ENCODE results near the gene HTT. TPM values are rescaled to one million over a fixed set of nuclear protein-coding genes. Genes with fewer than 3 reads are reported as not detected.

Gene HTT
- total RNA-seq, 4 donors from 2014 or later = 37.5 to 119 (median 48.7) TPM

DNA sequence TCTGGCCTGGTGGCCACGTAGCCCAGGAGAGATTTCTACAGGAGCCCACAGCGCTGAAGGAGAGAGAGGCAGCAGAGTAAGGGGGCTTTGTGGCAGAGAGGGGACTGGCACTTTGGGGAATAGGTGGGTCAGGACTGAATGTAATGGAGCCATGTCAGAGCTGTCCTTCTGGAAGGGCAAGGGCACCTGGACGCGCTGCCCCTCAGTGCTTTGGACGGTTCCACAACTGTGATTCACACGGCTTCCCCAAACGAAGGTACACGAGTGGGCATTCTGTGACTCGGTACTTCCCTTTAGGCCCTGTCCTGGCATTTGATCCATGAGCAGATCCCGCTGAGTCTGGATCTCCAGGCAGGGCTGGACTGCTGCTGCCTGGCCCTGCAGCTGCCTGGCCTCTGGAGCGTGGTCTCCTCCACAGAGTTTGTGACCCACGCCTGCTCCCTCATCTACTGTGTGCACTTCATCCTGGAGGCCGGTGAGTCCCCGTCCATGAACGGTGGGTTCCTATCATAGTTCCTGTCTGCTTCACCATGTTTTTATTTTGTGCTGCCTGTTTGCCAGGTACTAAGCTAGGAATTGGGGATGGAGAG lies 139.3 kb downstream of the HTT start:
- Histone ChIP-seq H3K27me3 (no peaks in the 10 kb centered on the region), H3K36me3 (peaks cover 32 to 95% (median 43%) of the 10 kb centered on the region in 3 donors), H3K4me1 (no peaks in the 10 kb centered on the region), H3K27ac (no peak overlapping the region), H3K9me3 (no peaks in the 10 kb centered on the region), H3K4me3 (no peak overlapping the region)
- intact Hi-C loops (cut with DNase I) = no loop called here
- TF ChIP-seq POLR2A (IDR thresholded peaks at IDR 0.05) = no peak
- TF ChIP-seq, protein P1, sequence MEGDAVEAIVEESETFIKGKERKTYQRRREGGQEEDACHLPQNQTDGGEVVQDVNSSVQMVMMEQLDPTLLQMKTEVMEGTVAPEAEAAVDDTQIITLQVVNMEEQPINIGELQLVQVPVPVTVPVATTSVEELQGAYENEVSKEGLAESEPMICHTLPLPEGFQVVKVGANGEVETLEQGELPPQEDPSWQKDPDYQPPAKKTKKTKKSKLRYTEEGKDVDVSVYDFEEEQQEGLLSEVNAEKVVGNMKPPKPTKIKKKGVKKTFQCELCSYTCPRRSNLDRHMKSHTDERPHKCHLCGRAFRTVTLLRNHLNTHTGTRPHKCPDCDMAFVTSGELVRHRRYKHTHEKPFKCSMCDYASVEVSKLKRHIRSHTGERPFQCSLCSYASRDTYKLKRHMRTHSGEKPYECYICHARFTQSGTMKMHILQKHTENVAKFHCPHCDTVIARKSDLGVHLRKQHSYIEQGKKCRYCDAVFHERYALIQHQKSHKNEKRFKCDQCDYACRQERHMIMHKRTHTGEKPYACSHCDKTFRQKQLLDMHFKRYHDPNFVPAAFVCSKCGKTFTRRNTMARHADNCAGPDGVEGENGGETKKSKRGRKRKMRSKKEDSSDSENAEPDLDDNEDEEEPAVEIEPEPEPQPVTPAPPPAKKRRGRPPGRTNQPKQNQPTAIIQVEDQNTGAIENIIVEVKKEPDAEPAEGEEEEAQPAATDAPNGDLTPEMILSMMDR (IDR thresholded peaks at IDR 0.05) = no peak
- no peak for DNase-seq
- WGBS, 2 donors = 85 to 92% methylated on average over 5 to 13 of the region's 15 CpGs

DNA sequence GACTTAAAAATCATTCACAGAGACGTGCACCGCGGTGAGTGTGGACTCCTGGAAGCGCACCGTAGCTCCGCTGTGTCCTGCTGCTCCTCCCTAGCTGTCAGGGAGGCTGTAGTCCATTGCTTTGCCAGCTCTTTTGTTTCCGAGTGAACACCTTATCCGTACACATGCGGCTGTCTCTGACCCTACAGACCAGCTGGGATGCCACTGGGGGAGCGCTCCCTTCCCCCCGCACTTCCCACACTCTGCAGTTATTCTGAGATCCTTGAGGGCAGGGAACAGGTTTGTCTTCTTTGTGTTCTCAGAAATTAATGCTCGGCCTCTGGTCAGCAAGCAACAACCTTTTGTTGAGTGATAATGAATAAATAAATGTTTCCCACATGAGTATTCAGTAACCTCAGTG lies 140.8 kb downstream of the HTT start:
- no peak for DNase-seq
- WGBS, 2 donors = 86 to 92% methylated on average over 11 to 12 of the region's 12 CpGs
- H3K4me3 ChIP-seq = no peak overlapping the region
- no peaks in the 10 kb centered on the region for H3K27me3 ChIP-seq
- H3K36me3 ChIP-seq = peaks cover 29 to 95% (median 35%) of the 10 kb centered on the region in 3 donors
- intact Hi-C loops (cut with DNase I) = no loop called here
- H3K4me1 ChIP-seq = no peaks in the 10 kb centered on the region
- H3K9me3 ChIP-seq = no peaks in the 10 kb centered on the region
- no peak overlapping the region for H3K27ac ChIP-seq
- TF ChIP-seq, protein P1 (IDR thresholded peaks at IDR 0.05) = no peak
- no peak for TF ChIP-seq POLR2A (IDR thresholded peaks at IDR 0.05)

DNA sequence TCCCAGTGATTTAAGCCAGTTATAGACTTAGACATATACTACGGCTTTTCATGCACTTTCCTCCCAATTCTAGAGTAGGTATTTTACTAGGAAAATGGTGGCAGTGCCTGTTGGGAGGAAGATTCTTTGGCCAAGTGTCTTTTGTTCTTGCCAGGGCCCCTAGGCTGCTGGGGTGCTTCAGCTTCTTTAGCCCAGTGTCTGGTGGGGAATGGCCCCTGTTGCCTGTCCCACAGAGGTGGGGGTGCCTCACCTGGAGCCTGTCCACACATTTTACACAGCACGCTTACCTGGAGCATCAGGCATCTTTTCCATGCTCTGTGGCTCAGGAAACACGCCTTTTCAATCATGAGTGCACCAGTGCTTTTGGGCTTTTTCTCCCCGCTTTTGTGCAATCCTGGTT lies 141.3 kb downstream of the HTT start:
- Histone ChIP-seq H3K27me3 (no peaks in the 10 kb centered on the region), H3K36me3 (peaks cover 28 to 96% (median 34%) of the 10 kb centered on the region in 3 donors), H3K9me3 (no peaks in the 10 kb centered on the region), H3K4me1 (no peaks in the 10 kb centered on the region), H3K27ac (no peak overlapping the region), H3K4me3 (no peak overlapping the region)
- intact Hi-C loops (cut with DNase I) = no loop called here
- no peak for DNase-seq
- TF ChIP-seq, protein P1 (IDR thresholded peaks at IDR 0.05) = no peak
- TF ChIP-seq POLR2A (IDR thresholded peaks at IDR 0.05) = no peak
- WGBS, 2 donors = 89 to 98% methylated on average over 3 to 4 of the region's 4 CpGs

DNA sequence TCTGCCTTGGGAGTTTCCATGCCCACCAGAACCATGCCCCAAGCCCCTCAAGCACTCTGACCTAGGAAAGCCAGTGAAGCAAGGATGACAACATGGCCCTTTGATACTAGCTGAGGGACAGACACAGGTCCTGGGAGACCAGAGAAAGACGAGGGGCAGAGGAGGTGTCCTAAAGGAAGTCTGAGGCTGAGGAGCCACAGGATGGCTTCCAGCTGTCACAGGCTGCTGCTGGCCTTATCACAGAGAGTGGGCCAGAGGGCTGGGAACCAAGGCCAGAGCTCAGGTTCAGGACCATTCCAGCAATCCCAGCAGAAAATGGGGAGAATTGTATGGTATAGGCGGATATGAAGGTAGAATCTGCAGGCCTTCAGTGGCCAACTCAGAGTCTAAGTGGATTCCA lies 142.8 kb downstream of the HTT start:
- H3K4me3 ChIP-seq = no peak overlapping the region
- TF ChIP-seq, protein P1 (IDR thresholded peaks at IDR 0.05) = no peak
- TF ChIP-seq POLR2A (IDR thresholded peaks at IDR 0.05) = no peak
- intact Hi-C loops (cut with DNase I) = no loop called here
- H3K4me1 ChIP-seq = no peaks in the 10 kb centered on the region
- no peaks in the 10 kb centered on the region for H3K27me3 ChIP-seq
- H3K9me3 ChIP-seq = no peaks in the 10 kb centered on the region
- H3K27ac ChIP-seq = no peak overlapping the region
- peaks cover 31 to 99% (median 35%) of the 10 kb centered on the region in 3 donors for H3K36me3 ChIP-seq
- WGBS, 2 donors = 92 to 94% methylated on average over 2 of the region's 2 CpGs
- DNase-seq = no peak

DNA sequence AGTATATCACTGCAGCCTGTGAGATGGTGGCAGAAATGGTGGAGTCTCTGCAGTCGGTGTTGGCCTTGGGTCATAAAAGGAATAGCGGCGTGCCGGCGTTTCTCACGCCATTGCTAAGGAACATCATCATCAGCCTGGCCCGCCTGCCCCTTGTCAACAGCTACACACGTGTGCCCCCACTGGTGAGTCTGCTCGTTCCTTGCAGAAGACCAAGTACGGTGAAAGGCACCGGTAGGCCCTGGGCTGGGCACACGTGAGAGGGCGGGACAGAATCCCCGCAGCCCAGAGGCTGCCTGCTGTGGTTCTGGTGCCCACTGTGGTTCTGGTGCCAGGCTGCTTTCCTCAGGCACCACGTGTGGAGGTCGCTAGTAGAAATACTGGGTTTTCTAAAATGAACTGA lies 143.3 kb downstream of the HTT start:
- H3K4me1 ChIP-seq = no peaks in the 10 kb centered on the region
- TF ChIP-seq POLR2A (IDR thresholded peaks at IDR 0.05) = no peak
- TF ChIP-seq, protein P1 (IDR thresholded peaks at IDR 0.05) = no peak
- no peak overlapping the region for H3K4me3 ChIP-seq
- no peaks in the 10 kb centered on the region for H3K9me3 ChIP-seq
- H3K36me3 ChIP-seq = peaks cover 26 to 99% (median 33%) of the 10 kb centered on the region in 3 donors
- WGBS, 2 donors = 94 to 96% methylated on average over 8 to 15 of the region's 16 CpGs
- DNase-seq = no peak
- intact Hi-C loops (cut with DNase I) = no loop called here
- no peaks in the 10 kb centered on the region for H3K27me3 ChIP-seq
- H3K27ac ChIP-seq = no peak overlapping the region

Data from esophagus squamous epithelium (tissue), 5 donors.